Stomach smooth muscle (tissue), 2 donors: ENCODE measurements around the gene RBP2.
"Not testable (repeated sequence)": the region's sequence is repeated elsewhere in the genome, so short reads cannot be mapped to it uniquely, and the experiment has no call there.

Experiments used
- H3K27ac ChIP-seq: one replicate; pipeline ENCODE4 v1.7.0; 2013; ENCODE audit warnings: mild to moderate bottlenecking, low read length, inconsistent platforms
- H3K27me3 ChIP-seq, 2 donors: one replicate each; pipeline ENCODE4 v1.7.0; 2013; ENCODE audit warnings: low read length in 2 of 2; ENCODE audit not compliant: insufficient read depth in 2 of 2, control insufficient read depth in 1 of 2
- H3K36me3 ChIP-seq, 2 donors: one replicate each; pipeline ENCODE4 v1.7.0; 2013; ENCODE audit warnings: low read length in 2 of 2; ENCODE audit not compliant: control insufficient read depth in 2 of 2, insufficient read depth in 2 of 2
- H3K4me1 ChIP-seq: one replicate; pipeline ENCODE4 v1.7.0; 2013; ENCODE audit warnings: low read length; ENCODE audit not compliant: control insufficient read depth, insufficient read depth
- H3K4me3 ChIP-seq, 2 donors: one replicate each; pipeline ENCODE4 v1.7.0; 2013; ENCODE audit warnings: low read length in 2 of 2
- H3K9ac ChIP-seq, 2 donors: one replicate each; pipeline ENCODE4 v1.7.0; 2013; ENCODE audit warnings: low read length in 2 of 2, mild to moderate bottlenecking in 1 of 2
- H3K9me3 ChIP-seq, 2 donors: one replicate each; pipeline ENCODE4 v1.7.0; 2013; ENCODE audit warnings: low read length in 2 of 2; ENCODE audit not compliant: control insufficient read depth in 2 of 2
- donor health status: healthy.
- donor health status: Pancreatic carcinoma.

The RBP2 gene

DNA sequence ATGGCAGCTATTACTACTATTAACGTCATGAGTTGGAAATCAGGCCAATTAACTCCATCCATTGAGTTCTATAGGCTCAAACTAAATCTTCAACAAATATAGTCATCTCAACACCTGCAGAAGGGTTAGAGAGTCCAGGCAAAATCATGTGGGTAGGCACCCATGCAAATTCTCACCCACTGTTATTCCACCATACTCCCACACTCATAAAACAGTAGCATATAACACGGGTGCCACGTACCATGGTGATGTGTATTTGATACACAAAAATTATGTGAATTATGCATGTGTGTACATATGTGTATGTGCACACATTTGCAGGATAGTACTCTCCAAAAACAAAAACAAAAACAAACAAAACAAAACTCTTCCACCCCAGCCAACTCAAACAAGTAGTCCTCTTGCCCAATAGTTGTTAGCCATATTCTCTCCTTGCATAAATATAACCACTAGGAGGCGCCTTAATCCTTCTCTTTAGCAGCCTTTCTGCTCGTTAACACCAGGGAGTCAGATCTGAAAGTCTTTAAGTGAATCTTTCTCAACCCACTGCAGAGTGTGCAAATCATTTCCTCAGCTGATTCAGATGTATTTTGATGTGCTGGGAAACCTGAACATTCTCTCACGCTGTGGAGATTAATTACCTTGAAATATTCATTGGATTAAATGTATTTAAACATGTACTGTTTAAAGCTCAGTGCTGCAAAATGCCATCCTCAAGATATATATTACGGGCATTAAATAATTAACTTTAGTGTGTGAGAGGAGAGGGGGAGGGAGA, 48.8 kb downstream of the RBP2 start:
- Histone ChIP-seq H3K9ac (no peak overlapping the region), H3K9me3 (no peaks in the 10 kb centered on the region), H3K36me3 (peaks cover 4 to 8% of the 10 kb centered on the region in 2 donors), H3K27ac (no peak overlapping the region), H3K4me3 (no peak overlapping the region), H3K4me1 (no peaks in the 10 kb centered on the region), H3K27me3 (no peaks in the 10 kb centered on the region)

GRCh38 chr3:139425745-139426400, 50.4 kb downstream of the RBP2 start:
- H3K4me3 ChIP-seq = no peak overlapping the region
- H3K27ac ChIP-seq = no peak overlapping the region
- no peaks in the 10 kb centered on the region for H3K9me3 ChIP-seq
- H3K36me3 ChIP-seq = peaks cover 4 to 8% of the 10 kb centered on the region in 2 donors
- H3K27me3 ChIP-seq = no peaks in the 10 kb centered on the region
- no peak overlapping the region for H3K9ac ChIP-seq
- H3K4me1 ChIP-seq = no peaks in the 10 kb centered on the region

DNA sequence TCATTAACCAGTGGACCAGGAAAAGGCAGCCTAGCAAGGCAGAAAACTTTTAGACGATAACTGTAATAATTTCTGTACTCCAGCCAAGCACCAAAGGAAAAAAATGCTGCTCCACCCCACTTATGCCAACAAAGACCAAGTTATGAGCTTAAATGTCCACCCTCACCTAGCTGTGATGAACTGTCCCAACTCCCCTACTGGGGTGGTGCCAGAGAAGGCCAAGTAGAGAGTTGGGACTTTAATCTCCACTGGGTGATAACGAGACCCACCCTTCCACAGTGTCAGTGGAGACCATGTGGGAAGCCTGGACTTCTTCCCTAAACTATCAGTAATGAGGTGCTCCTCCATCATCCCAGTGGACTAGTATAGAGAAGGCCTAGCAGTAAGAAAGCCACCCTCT, 53.1 kb downstream of the RBP2 start:
- Histone ChIP-seq H3K27ac (no peak overlapping the region), H3K9ac (no peak overlapping the region)

GRCh38 chr3:139421460-139421859, 54.9 kb downstream of the RBP2 start:
- Histone ChIP-seq H3K9me3 (no peaks in the 10 kb centered on the region), H3K4me1 (no peaks in the 10 kb centered on the region), H3K9ac (no peak overlapping the region), H3K4me3 (no peak overlapping the region), H3K36me3 (peaks cover 4 to 6% of the 10 kb centered on the region in 2 donors), H3K27me3 (no peaks in the 10 kb centered on the region), H3K27ac (no peak overlapping the region)

More for the DNA sequence above, 53.1 kb downstream of the RBP2 start:
- H3K27me3 ChIP-seq = no peaks in the 10 kb centered on the region
- H3K4me1 ChIP-seq = no peaks in the 10 kb centered on the region
- no peak overlapping the region for H3K4me3 ChIP-seq
- H3K9me3 ChIP-seq = no peaks in the 10 kb centered on the region
- H3K36me3 ChIP-seq = peaks cover 4 to 8% of the 10 kb centered on the region in 2 donors

- Histone ChIP-seq H3K9ac (no peak overlapping the region), H3K36me3 (peaks cover 4 to 6% of the 10 kb centered on the region in 2 donors), H3K27ac (no peak overlapping the region), H3K4me1 (no peaks in the 10 kb centered on the region), H3K9me3 (no peaks in the 10 kb centered on the region), H3K27me3 (no peaks in the 10 kb centered on the region), H3K4me3 (no peak overlapping the region)
Measured at GRCh38 chr3:139421040-139421439, 55.3 kb downstream of the RBP2 start.

GRCh38 chr3:139418144-139418543, 58.2 kb downstream of the RBP2 start:
- Histone ChIP-seq H3K4me3 (no peak overlapping the region), H3K4me1 (no peaks in the 10 kb centered on the region)

GRCh38 chr3:139416275-139416674, 60.0 kb downstream of the RBP2 start:
- Histone ChIP-seq H3K4me1 (no peaks in the 10 kb centered on the region), H3K4me3 (no peak overlapping the region), H3K36me3 (no peaks in the 10 kb centered on the region), H3K27ac (no peak overlapping the region), H3K9me3 (peaks cover 0 to 7% of the 10 kb centered on the region in 2 donors), H3K9ac (no peak overlapping the region), H3K27me3 (no peaks in the 10 kb centered on the region)

More at GRCh38 chr3:139418144-139418543, 58.2 kb downstream of the RBP2 start:
- Histone ChIP-seq H3K36me3 (no peaks in the 10 kb centered on the region), H3K9ac (no peak overlapping the region), H3K27ac (no peak overlapping the region), H3K27me3 (no peaks in the 10 kb centered on the region), H3K9me3 (peaks cover 0 to 7% of the 10 kb centered on the region in 2 donors)

DNA sequence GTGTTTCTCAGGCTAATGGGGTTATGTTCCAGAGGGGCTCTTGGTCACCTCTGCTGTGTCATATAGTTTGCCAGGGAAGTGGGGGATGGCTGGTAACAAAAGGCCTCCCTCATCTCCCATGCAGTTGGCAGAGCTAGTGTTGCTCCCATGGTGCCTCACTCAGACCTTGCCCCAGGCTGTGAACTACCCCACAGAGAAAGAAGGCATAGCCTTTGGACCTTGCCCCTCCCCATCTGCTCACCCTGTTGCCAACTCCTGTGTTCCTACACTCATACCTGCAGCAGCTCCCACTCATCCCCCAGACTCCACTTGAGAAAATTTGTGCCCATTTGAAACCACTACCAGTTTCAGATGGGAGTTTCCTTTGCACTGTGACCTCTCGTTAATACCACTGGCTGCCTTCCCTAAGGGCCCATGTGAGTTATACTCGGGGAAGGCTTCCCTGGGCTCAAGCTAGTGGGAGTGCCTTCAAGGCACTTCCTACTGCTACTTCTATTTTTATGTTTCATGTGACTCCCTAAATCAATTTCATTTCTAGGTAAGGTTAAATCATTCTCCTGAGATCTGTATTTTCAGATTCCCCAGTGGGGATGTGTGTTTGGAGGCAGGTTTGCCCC, 61.6 kb downstream of the RBP2 start:
- Histone ChIP-seq H3K27me3 (no peaks in the 10 kb centered on the region), H3K4me1 (no peaks in the 10 kb centered on the region), H3K9ac (no peak overlapping the region), H3K27ac (no peak overlapping the region), H3K4me3 (no peak overlapping the region), H3K9me3 (peaks cover 0 to 7% of the 10 kb centered on the region in 2 donors), H3K36me3 (no peaks in the 10 kb centered on the region)

GRCh38 chr3:139412891-139413290, 63.4 kb downstream of the RBP2 start:
- not testable (repeated sequence) for H3K4me3 ChIP-seq, H3K27ac ChIP-seq, H3K9me3 ChIP-seq, H3K36me3 ChIP-seq, H3K4me1 ChIP-seq, H3K9ac ChIP-seq, H3K27me3 ChIP-seq
